SK-N-SH (cell line): Measurements from ENCODE around the gene SLC25A21. TPM values are rescaled to one million over a fixed set of nuclear protein-coding genes. Genes with fewer than 3 reads are reported as not detected.

Experiments
- CTCF ChIA-PET: fragments of 300-600, 350-600 bp; formaldehyde crosslinking; extraction: SDS; loops from one replicate; lab custom pipeline; 2021; lab: Yijun Ruan, JAX
- POLR2A ChIA-PET: fragments of 350-600 bp; sonication (Branson Sonifier 250); formaldehyde crosslinking; extraction: SDS; loops from one replicate; lab custom pipeline; 2020; ENCODE audit warnings: antibody characterized with exemption, inconsistent platforms; lab: Yijun Ruan, JAX
- DNase-seq: peaks from one replicate; pipeline ENCODE4 v3.0.0; 2012
- H2AFZ ChIP-seq: fragments of 200-600 bp; sonication (generic); 2 replicates; pipeline ENCODE4 v1.8.1; 2016; ENCODE audit warnings: antibody characterized with exemption, mild to moderate bottlenecking, low read depth
- H3F3A ChIP-seq: fragments of 200-600 bp; sonication (generic); replicated peaks from 2 replicates; pipeline ENCODE3; 2016; ENCODE audit warnings: antibody characterized with exemption, mild to moderate bottlenecking; ENCODE audit not compliant: insufficient read depth
- H3K27ac ChIP-seq, 2 experiments: fragments of 200-500 bp in 1 of 2; fragments of 200-600 bp in 1 of 2; sonication (Bioruptor generic) in 1 of 2; sonication (generic), shearing (Covaris generic) in 1 of 2; 2 replicates each; pipeline versions ENCODE4 v1.5.1 to v1.6.1; 2014 to 2016; ENCODE audit warnings: low read depth in 2 of 2, inconsistent platforms in 1 of 2, low read length in 1 of 2, mild to moderate bottlenecking in 1 of 2, mixed read lengths in 1 of 2
- H3K27me3 ChIP-seq: fragments of 200-600 bp; sonication (generic), shearing (Covaris generic); 2 replicates; pipeline ENCODE4 v1.6.1; 2016; ENCODE audit warnings: mixed run types; ENCODE audit not compliant: insufficient read depth
- H3K36me3 ChIP-seq, 2 experiments: fragments of 200-500 bp in 1 of 2; fragments of 200-600 bp in 1 of 2; sonication (Bioruptor generic) in 1 of 2; sonication (generic) in 1 of 2; replicated peaks in 1 of 2; 2 replicates each; pipeline versions ENCODE3 to v1.5.1; 2014 to 2016; ENCODE audit warnings: low read length in 1 of 2, mild to moderate bottlenecking in 1 of 2; ENCODE audit not compliant: insufficient read depth in 2 of 2, control insufficient read depth in 1 of 2
- H3K4me1 ChIP-seq, 2 experiments: fragments of 200-500 bp in 1 of 2; fragments of 200-600 bp in 1 of 2; sonication (Bioruptor generic) in 1 of 2; sonication (generic), shearing (Covaris generic) in 1 of 2; 2 replicates each; pipeline versions ENCODE4 v1.5.1 to v1.6.1; 2014 to 2016; ENCODE audit warnings: low read depth in 1 of 2, low read length in 1 of 2, mixed run types in 1 of 2; ENCODE audit not compliant: insufficient read depth in 2 of 2, control insufficient read depth in 1 of 2
- H3K4me2 ChIP-seq: fragments of 200-600 bp; sonication (generic), shearing (Covaris generic); 2 replicates; pipeline ENCODE4 v1.6.1; 2017; ENCODE audit warnings: mixed run types
- H3K4me3 ChIP-seq, 2 experiments: fragments of 200-500 bp in 1 of 2; fragments of 200-600 bp in 1 of 2; sonication (Bioruptor generic) in 1 of 2; sonication (generic), shearing (Covaris generic) in 1 of 2; 2 replicates each; pipeline versions ENCODE4 v1.5.1 to v1.8.1; 2014 to 2016; ENCODE audit warnings: low read depth in 2 of 2, inconsistent platforms in 1 of 2, low read length in 1 of 2, mild to moderate bottlenecking in 1 of 2, mixed read lengths in 1 of 2, moderate library complexity in 1 of 2
- H3K79me2 ChIP-seq: fragments of 200-600 bp; sonication (generic); 2 replicates; pipeline ENCODE4 v1.8.1; 2017; ENCODE audit warnings: mild to moderate bottlenecking; ENCODE audit not compliant: insufficient read depth
- H3K9ac ChIP-seq: fragments of 200-600 bp; sonication (generic); 2 replicates; pipeline ENCODE4 v1.6.1; 2017; ENCODE audit warnings: mixed run types
- H3K9me2 ChIP-seq: fragments of 200-600 bp; sonication (generic); 2 replicates; pipeline ENCODE4 v1.6.1; 2017; ENCODE audit warnings: mixed run types
- H3K9me3 ChIP-seq: fragments of 200-600 bp; sonication (generic); 2 replicates; pipeline ENCODE4 v1.6.1; 2017; ENCODE audit warnings: mixed run types, mild to moderate bottlenecking, moderate library complexity
- H4K20me1 ChIP-seq: fragments of 200-600 bp; sonication (generic); 2 replicates; pipeline ENCODE4 v1.6.1; 2017; ENCODE audit warnings: mild to moderate bottlenecking, mixed run types; ENCODE audit not compliant: insufficient read depth
- CHD2 ChIP-seq: fragments of 150-350 bp; IDR thresholded peaks from 2 replicates; pipeline ENCODE4 v1.6.1; 2018; ENCODE audit warnings: low read length; ENCODE audit not compliant: partially characterized antibody
- CTCF ChIP-seq: fragments of 200-600 bp; sonication (generic); IDR thresholded peaks from 2 replicates; pipeline ENCODE4 v1.6.1; 2017; ENCODE audit warnings: antibody characterized with exemption, mild to moderate bottlenecking, moderate library complexity
- EP300 ChIP-seq, 2 experiments: IDR thresholded peaks; 2 replicates each; pipeline versions ENCODE4 v1.4.0 to v1.6.1; 2012; ENCODE audit warnings: borderline replicate concordance in 1 of 2, low read depth in 1 of 2, low read length in 1 of 2
- FOSL2 ChIP-seq: IDR thresholded peaks from 2 replicates; pipeline ENCODE4 v1.4.0; 2012; ENCODE audit warnings: low read depth, mild to moderate bottlenecking, moderate library complexity, borderline replicate concordance
- FOXJ3 ChIP-seq: sonication (generic); formaldehyde crosslinking; IDR thresholded peaks from 2 replicates; pipeline ENCODE4 v1.5.1; 2020; ENCODE audit warnings: mild to moderate bottlenecking, missing genetic modification reagents
- GATA2 ChIP-seq: sonication (generic); formaldehyde crosslinking; IDR thresholded peaks from 2 replicates; pipeline ENCODE4 v1.5.0; 2020; ENCODE audit warnings: mild to moderate bottlenecking, missing genetic modification reagents
- MAX ChIP-seq: IDR thresholded peaks from 2 replicates; pipeline ENCODE4 v1.4.0; 2012; ENCODE audit warnings: low read depth
- NFIC ChIP-seq: IDR thresholded peaks from 2 replicates; pipeline ENCODE4 v1.4.0; 2012; ENCODE audit warnings: borderline replicate concordance
- NRF1 ChIP-seq: IDR thresholded peaks from 2 replicates; pipeline ENCODE4 v1.6.1; 2012; ENCODE audit warnings: low read depth, mild to moderate bottlenecking, low read length
- PBX3 ChIP-seq: IDR thresholded peaks from 2 replicates; pipeline ENCODE4; 2012
- POLR2AphosphoS5 ChIP-seq: IDR thresholded peaks from 2 replicates; pipeline ENCODE4 v1.6.1; 2012; ENCODE audit warnings: low read depth, low read length
- RCOR1 ChIP-seq: fragments of 150-350 bp; IDR thresholded peaks from 2 replicates; pipeline ENCODE4 v1.6.1; 2017; ENCODE audit warnings: antibody characterized with exemption, low read length
- RFX5 ChIP-seq: IDR thresholded peaks from 2 replicates; pipeline ENCODE4 v1.6.1; 2012; ENCODE audit warnings: mild to moderate bottlenecking, improper control_type of control experiment, low read length
- SIN3A ChIP-seq: IDR thresholded peaks from 2 replicates; pipeline ENCODE4 v1.6.1; 2012; ENCODE audit warnings: low read depth, mild to moderate bottlenecking, low read length, moderate library complexity, borderline replicate concordance
- SMC3 ChIP-seq: IDR thresholded peaks from 2 replicates; pipeline ENCODE4 v1.6.1; 2012; ENCODE audit warnings: low read depth, low read length, improper control_type of control experiment
- TCF12 ChIP-seq: IDR thresholded peaks from 2 replicates; pipeline ENCODE4 v1.4.0; 2012
- USF1 ChIP-seq: IDR thresholded peaks from 2 replicates; pipeline ENCODE4 v1.4.0; 2012; ENCODE audit warnings: low read depth, borderline replicate concordance
- ZBTB33 ChIP-seq: IDR thresholded peaks from 2 replicates; pipeline ENCODE4 v1.4.0; 2012; ENCODE audit warnings: low read depth, borderline replicate concordance
- WGBS: methylation state at CpG from one replicate; pipeline ENCODE4 v1.1.6; 2017; ENCODE audit warnings: low lambda C conversion rate; 5-methylcytosine and 5-hydroxymethylcytosine counted together
- polyA plus RNA-seq, 3 experiments: library from polyadenylated mRNA; depleted of rRNA; stranded (reverse); fragments of >200 nt; gene quantifications; 2 replicates each; pipeline ENCODE4 v1.2.3, GENCODE V29; 2012
- TF ChIP-seq, protein P1 (sequence below): fragments of 150-350 bp; IDR thresholded peaks from 2 replicates; pipeline ENCODE4 v1.6.1; 2017; ENCODE audit warnings: antibody characterized with exemption, low read length, low read depth, borderline replicate concordance

SLC25A21 gene
- polyA plus RNA-seq, 1 of the 3 experiments (the other 2 are of a cell fraction), result not detected

DNA sequence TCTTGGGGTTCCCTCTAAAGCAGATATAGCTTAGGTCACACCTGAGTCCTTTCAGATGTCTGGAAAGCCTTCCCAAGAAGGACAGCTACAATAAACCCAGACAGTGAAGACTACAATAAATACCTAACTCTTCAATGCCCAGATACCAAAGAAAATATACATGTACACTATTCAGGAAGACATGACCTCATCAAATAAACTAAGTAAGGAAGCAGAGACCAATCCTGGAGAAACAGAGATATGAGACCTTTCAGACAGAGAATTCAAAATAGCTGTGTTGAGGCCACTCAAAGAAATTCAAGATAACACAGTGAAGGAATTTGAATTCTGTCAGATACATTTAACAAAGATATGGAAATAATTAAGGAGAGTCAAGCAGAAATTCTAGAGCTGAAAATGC lies 40.6 kb upstream of the SLC25A21 start:
- DNase-seq, result no peak
- H3K36me3 ChIP-seq, result no peaks in the 10 kb centered on the region
- no peaks in the 10 kb centered on the region for H3K27me3 ChIP-seq
- POLR2A ChIA-PET, result no interaction called here
- CTCF ChIA-PET, result no interaction called here
- no peaks in the 10 kb centered on the region for H3K4me1 ChIP-seq
- no peak overlapping the region for H3K4me2 ChIP-seq
- H4K20me1 ChIP-seq, result no peaks in the 10 kb centered on the region
- no peaks in the 10 kb centered on the region for H3K9me2 ChIP-seq
- H3K79me2 ChIP-seq, result no peaks in the 10 kb centered on the region
- no peak overlapping the region for H3K9ac ChIP-seq
- no peaks in the 10 kb centered on the region for H3F3A ChIP-seq
- H2AFZ ChIP-seq, result no peak overlapping the region
- no peaks in the 10 kb centered on the region for H3K9me3 ChIP-seq
- H3K27ac ChIP-seq, result no peak overlapping the region
- no peak for TF ChIP-seq TCF12
- TF ChIP-seq, protein P1, sequence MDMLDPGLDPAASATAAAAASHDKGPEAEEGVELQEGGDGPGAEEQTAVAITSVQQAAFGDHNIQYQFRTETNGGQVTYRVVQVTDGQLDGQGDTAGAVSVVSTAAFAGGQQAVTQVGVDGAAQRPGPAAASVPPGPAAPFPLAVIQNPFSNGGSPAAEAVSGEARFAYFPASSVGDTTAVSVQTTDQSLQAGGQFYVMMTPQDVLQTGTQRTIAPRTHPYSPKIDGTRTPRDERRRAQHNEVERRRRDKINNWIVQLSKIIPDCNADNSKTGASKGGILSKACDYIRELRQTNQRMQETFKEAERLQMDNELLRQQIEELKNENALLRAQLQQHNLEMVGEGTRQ, result no peak
- TF ChIP-seq POLR2AphosphoS5, result no peak
- no peak for TF ChIP-seq PBX3
- TF ChIP-seq MAX, result no peak
- TF ChIP-seq CHD2, result no peak
- no peak for TF ChIP-seq GATA2
- no peak for TF ChIP-seq SMC3
- no peak for TF ChIP-seq RCOR1
- no peak for TF ChIP-seq CTCF
- TF ChIP-seq, all 33 proteins: peak for 0
- no peak overlapping the region for H3K4me3 ChIP-seq

GRCh38 chr14:37210448-37210847 lies 38.0 kb upstream of the SLC25A21 start:
- CTCF ChIA-PET, result no interaction called here
- H3K79me2 ChIP-seq, result no peaks in the 10 kb centered on the region
- TF ChIP-seq CHD2 (no peak), USF1 (no peak), FOXJ3 (no peak), SIN3A (no peak), ZBTB33 (no peak), EP300 (IDR thresholded peaks at IDR 0.05; ENCODE audit: borderline replicate concordance in 1 of 2, low read depth in 1 of 2, low read length in 1 of 2) (no peak), FOSL2 (no peak), NRF1 (no peak), PBX3 (no peak), RFX5 (no peak), NFIC (no peak)
- TF ChIP-seq, protein P1, result no peak

More at GRCh38 chr14:37210448-37210847, 38.0 kb upstream of the SLC25A21 start:
- POLR2A ChIA-PET, result no interaction called here
- no peak for DNase-seq
- no peak overlapping the region for H2AFZ ChIP-seq
- H3K27me3 ChIP-seq, result no peaks in the 10 kb centered on the region
- H3K4me1 ChIP-seq, result no peaks in the 10 kb centered on the region
- 31% methylated on average over 6 of the region's 6 CpGs for WGBS
- no peak overlapping the region for H3K4me3 ChIP-seq
- H3F3A ChIP-seq, result no peaks in the 10 kb centered on the region
- H3K9me3 ChIP-seq, result no peaks in the 10 kb centered on the region
- H3K4me2 ChIP-seq, result no peak overlapping the region
- H3K36me3 ChIP-seq, result no peaks in the 10 kb centered on the region
- no peaks in the 10 kb centered on the region for H4K20me1 ChIP-seq
- no peak overlapping the region for H3K9ac ChIP-seq
- no peaks in the 10 kb centered on the region for H3K9me2 ChIP-seq
- H3K27ac ChIP-seq, result no peak overlapping the region
